DND-41 (cell line): ENCODE results near the gene RASGRF1.

Experiments
- CTCF ChIP-seq: IDR thresholded peaks from 2 replicates; pipeline ENCODE4 v1.5.1; 2012; ENCODE audit warnings: borderline replicate concordance, low read length, moderate library complexity, mild to moderate bottlenecking; ENCODE audit not compliant: poor library complexity, severe bottlenecking; ENCODE audit errors: extremely low read depth
- EZH2 ChIP-seq: IDR thresholded peaks from 3 replicates; pipeline ENCODE4 v1.6.1; 2012; ENCODE audit warnings: borderline replicate concordance, low read depth, mild to moderate bottlenecking, moderate library complexity, low read length, inconsistent platforms; ENCODE audit not compliant: severe bottlenecking

DNA sequence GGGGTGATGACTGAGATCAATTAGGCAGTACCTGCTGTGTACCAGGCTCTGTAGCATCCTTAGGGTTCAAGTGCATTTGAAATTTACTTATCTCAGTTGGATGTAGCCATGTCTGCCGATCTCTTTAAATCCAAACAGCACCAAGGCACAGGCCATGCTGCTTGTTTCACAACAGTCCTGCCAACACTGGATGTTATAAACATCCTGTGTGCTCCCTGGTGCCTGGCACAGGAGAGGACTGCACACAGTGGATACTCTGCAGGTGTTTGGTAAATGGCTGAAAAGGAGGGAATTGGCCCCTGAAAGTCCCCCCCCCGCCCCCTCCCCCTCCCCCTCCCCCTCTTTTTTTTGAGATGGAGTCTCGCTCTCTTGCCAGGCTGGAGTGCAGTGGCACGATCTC is 172.7 kb downstream of the RASGRF1 start:
- TF ChIP-seq CTCF (no peak), EZH2 (no peak)
